ENCODE results near the gene CACTIN. TPM values are rescaled to one million over a fixed set of nuclear protein-coding genes. Genes with fewer than 3 reads are reported as not detected.

CACTIN gene
- total and polyA plus RNA-seq, 8 donors: 6.8 to 27.2 (median 12.9) TPM

DNA sequence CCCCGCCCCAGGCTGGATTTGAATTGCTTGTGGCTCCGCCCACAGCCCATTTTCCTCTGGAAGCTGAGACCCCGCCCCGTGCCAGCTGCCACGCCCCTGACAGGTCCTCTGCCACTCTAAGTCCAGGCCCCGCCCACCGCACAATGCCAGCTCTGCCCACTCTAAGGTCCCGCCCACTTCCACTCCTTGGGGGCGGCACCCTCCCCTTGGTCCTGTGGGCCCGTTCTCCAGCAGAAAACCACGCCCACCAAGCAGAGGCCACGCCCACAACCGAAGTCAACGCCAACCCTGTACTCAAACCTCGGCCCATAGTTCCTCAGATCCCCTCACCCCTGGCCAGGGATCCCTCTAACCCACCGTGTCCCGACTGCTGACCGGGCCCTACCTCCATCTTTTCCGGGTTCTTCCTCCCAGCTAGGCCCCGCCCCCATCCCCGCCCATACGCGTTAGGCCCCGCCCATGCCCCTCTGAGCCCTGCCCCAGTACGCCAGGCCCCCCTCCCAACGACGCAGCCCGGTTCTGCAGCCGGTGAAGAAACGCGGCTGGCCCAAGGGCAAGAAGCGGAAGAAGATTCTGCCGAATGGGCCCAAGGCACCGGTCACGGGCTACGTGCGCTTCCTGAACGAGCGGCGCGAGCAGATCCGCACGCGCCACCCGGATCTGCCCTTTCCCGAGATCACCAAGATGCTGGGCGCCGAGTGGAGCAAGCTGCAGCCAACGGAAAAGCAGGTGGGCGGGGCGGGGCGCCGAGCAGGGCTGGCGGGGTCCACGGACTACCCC is 52.5 kb downstream of the CACTIN start:
- FAIRE-seq: no peak
- 64 to 73% methylated on average over 50 to 55 of the region's 55 CpGs for WGBS, 2 donors
- no peaks in the 10 kb centered on the region for H3K36me3 ChIP-seq
- TF ChIP-seq, protein P1, sequence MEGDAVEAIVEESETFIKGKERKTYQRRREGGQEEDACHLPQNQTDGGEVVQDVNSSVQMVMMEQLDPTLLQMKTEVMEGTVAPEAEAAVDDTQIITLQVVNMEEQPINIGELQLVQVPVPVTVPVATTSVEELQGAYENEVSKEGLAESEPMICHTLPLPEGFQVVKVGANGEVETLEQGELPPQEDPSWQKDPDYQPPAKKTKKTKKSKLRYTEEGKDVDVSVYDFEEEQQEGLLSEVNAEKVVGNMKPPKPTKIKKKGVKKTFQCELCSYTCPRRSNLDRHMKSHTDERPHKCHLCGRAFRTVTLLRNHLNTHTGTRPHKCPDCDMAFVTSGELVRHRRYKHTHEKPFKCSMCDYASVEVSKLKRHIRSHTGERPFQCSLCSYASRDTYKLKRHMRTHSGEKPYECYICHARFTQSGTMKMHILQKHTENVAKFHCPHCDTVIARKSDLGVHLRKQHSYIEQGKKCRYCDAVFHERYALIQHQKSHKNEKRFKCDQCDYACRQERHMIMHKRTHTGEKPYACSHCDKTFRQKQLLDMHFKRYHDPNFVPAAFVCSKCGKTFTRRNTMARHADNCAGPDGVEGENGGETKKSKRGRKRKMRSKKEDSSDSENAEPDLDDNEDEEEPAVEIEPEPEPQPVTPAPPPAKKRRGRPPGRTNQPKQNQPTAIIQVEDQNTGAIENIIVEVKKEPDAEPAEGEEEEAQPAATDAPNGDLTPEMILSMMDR (IDR thresholded peaks at IDR 0.05): no peak
- ATAC-seq: peak; percentile 5 to 35 (median 23)
- DNase-seq: peak; percentile 70 to 94 (median 82)
- no peaks in the 10 kb centered on the region for H3K4me1 ChIP-seq
- no peaks in the 10 kb centered on the region for H3K9me3 ChIP-seq
- H3K27ac ChIP-seq: no peak overlapping the region
- no peaks in the 10 kb centered on the region for H3K27me3 ChIP-seq
- peak overlapping the region; percentile 83 to 96 (median 92) for H3K4me3 ChIP-seq
- intact Hi-C loops (cut with DNase I): no loop called here

DNA sequence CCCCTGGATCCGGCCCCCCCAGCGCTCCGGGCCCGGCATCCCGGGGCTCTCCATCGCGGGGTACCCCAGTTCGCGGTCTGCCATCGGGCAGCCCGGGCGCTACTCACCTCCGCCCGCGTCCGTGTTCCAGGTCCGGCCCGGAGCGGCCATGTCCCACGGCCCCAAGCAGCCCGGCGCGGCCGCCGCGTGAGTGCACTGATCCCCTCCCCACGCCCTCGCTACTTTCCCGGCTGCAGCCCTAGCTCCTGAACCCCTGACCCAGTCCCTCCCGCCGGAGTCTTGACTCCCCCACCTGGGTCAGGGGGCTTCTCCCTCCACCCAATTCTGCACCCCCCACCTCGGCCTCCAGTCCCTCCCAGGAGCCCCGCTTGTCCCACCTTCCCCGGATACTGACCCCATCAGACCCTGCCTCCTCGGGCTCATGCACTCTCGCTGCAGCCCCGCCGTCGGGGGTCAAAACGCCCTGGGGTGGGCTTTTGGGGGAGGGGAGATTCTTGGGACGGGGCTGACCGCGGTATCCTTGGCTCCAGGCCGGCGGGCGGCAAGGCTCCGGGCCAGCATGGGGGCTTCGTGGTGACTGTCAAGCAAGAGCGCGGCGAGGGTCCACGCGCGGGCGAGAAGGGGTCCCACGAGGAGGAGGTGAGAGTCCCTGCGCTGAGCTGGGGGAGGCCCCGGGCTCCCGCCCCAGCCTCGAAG is 53.3 kb downstream of the CACTIN start:
- TF ChIP-seq, protein P1 (IDR thresholded peaks at IDR 0.05): no peak
- 1 to 2% methylated on average over 47 to 60 of the region's 60 CpGs for WGBS, 2 donors
- peak in 3 of 6 donors; percentile 43 to 86 (median 72) for DNase-seq

DNA sequence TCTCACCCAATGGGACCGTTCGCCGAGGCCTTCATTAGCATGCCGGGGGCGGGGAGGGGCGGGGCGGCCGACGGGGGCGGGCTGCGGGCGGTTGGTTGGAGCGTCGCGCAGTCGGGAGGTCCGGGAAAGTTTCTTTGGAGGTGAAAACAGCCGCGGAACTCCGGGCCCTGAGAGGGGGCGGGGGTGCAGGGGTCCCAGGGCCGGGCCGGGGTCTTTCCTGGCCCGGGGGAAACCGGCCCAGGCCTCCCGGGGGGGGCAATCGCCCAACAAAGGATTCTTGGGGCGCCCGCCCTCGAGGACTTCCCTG is 53.8 kb downstream of the CACTIN start, which contains the start of gene HMG20B:
Gene HMG20B (plus strand): TSS at position 90 of the 307 bp plus-strand sequence. CDS start 366 bp downstream, outside the sequence.
- H3K27ac ChIP-seq: peak within 1 kb of the TSS in 3 of 4 donors; percentile 48 to 68 (median 66)
- intact Hi-C loops (cut with DNase I): no loop called here
- H3K4me1 ChIP-seq: no peaks in the 10 kb centered on the region
- H3K9me3 ChIP-seq: no peaks in the 10 kb centered on the region
- no peaks in the 10 kb centered on the region for H3K27me3 ChIP-seq
- H3K4me3 ChIP-seq: peak within 1 kb of the TSS; percentile 83 to 96 (median 92)
- no peaks in the 10 kb centered on the region for H3K36me3 ChIP-seq
- FAIRE-seq: no peak
- TF ChIP-seq, protein P1 (IDR thresholded peaks at IDR 0.05): no peak
- ATAC-seq: no peak
- WGBS, 2 donors: 1 to 2% methylated on average over 17 to 30 of the region's 30 CpGs
- no peak for DNase-seq

More for the DNA sequence above, 53.3 kb downstream of the CACTIN start:
- Histone ChIP-seq H3K36me3 (no peaks in the 10 kb centered on the region), H3K4me1 (no peaks in the 10 kb centered on the region), H3K9me3 (no peaks in the 10 kb centered on the region), H3K4me3 (peak overlapping the region; percentile 83 to 96 (median 92)), H3K27me3 (no peaks in the 10 kb centered on the region), H3K27ac (peak overlapping the region in 3 of 4 donors; percentile 48 to 68 (median 66))
- ATAC-seq (peak; percentile 5 to 23 (median 18)), FAIRE-seq (no peak)
- intact Hi-C loops (cut with DNase I): no loop called here

DNA sequence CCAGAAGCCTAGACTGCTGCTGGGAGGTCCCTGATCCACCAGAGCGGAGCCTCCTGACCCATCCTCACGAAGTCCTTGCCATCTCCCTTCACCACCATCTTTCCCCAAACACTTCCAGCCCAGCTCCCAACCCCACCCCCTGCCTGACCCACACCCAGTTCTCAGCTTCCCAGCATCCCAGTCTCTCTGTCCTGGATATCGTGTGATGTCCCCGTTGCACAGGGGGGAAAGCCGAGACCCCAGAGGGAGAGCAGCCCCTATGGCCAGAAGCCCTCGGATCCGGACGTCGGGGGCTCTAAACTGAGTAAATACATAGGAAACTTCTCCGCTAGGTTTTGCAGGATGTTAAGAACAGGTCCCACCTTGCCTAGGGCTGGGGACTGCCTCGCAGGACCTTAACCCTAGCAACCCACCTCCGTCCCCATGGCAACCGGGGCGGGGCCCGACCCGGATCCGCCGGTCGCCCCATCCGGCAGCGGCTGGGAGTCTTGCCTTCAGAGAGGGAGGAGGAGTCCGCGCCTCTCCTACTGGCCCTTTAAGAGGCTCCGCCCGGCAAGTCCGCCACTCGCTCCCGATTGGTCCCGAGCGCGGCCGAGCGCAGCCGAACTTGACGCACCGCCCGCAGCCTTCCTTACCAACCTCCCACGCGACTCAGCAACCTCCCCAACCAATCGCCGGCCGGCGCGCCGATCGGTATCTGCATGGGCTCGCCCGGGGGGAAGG is 54.3 kb downstream of the CACTIN start:
- FAIRE-seq: peak; percentile 95
- Histone ChIP-seq H3K4me1 (no peaks in the 10 kb centered on the region), H3K27me3 (no peaks in the 10 kb centered on the region), H3K4me3 (peak overlapping the region; percentile 10 to 96 (median 92)), H3K9me3 (no peaks in the 10 kb centered on the region), H3K36me3 (no peaks in the 10 kb centered on the region), H3K27ac (no peak overlapping the region)
- intact Hi-C loops (cut with DNase I): no loop called here
- TF ChIP-seq, protein P1 (IDR thresholded peaks at IDR 0.05): no peak
- ATAC-seq: peak; percentile 95 to 97 (median 96)
- 2 to 3% methylated on average over 48 of the region's 48 CpGs for WGBS, 2 donors
- peak; percentile 99 to 100 (median 100) for DNase-seq
